HepG2 (cell line): ENCODE measurements around the gene PCED1B. TPM values are rescaled to one million over a fixed set of nuclear protein-coding genes. Genes with fewer than 3 reads are reported as not detected.

Source experiments
- ATAC-seq: fragments of 200-7000 bp; cut with Tn5 transposase; 3 replicates; pipeline ENCODE4 v1.9.1; 2020; ENCODE audit warnings: mild to moderate bottlenecking, moderate library complexity
- BruUV-seq: library from RNA; stranded (reverse); fragments of 400-500 nt; replicated peaks from 2 replicates; lab custom pipeline; 2021; lab: Mats Ljungman, UMichigan
- CTCF ChIA-PET: fragments of 300-600 bp; formaldehyde crosslinking; extraction: SDS; loops from one replicate; lab custom pipeline; 2021; ENCODE audit warnings: low total read pairs, inconsistent platforms, low intra/inter-chr PET ratio; lab: Yijun Ruan, JAX
- POLR2A ChIA-PET: fragments of 350-600 bp; sonication (Branson Sonifier 250); formaldehyde crosslinking; loops from one replicate; lab custom pipeline; 2020; ENCODE audit warnings: antibody characterized with exemption, inconsistent platforms; lab: Yijun Ruan, JAX
- DNase-seq: peaks from one replicate; pipeline ENCODE4 v3.0.0-alpha.2; 2015; ENCODE audit warnings: low spot score
- FAIRE-seq: peaks from 3 replicates; lab custom pipeline; 2011; peaks lifted over from hg19 to GRCh38; lab: Jason Lieb, UNC
- H2AFZ ChIP-seq: one replicate; pipeline ENCODE4 v1.6.1; 2011; ENCODE audit warnings: low read length, inconsistent platforms
- H3K27ac ChIP-seq: fragments of 300-600 bp; 3 replicates; pipeline ENCODE4 v1.8.0; 2011; ENCODE audit warnings: mixed run types, mild to moderate bottlenecking, mixed read lengths, low read length, inconsistent platforms; ENCODE audit not compliant: insufficient read depth; ENCODE audit errors: extremely low read length
- H3K27me3 ChIP-seq, 2 experiments: fragments of 200-600 bp in 1 of 2; 2 replicates in 1 of 2; 3 replicates in 1 of 2; pipeline versions ENCODE4 v1.6.0 to v1.8.0; 2011; ENCODE audit warnings: low read length in 2 of 2, mild to moderate bottlenecking in 2 of 2, moderate library complexity in 2 of 2, inconsistent platforms in 1 of 2; ENCODE audit not compliant: insufficient read depth in 2 of 2, control insufficient read depth in 1 of 2
- H3K36me3 ChIP-seq, 2 experiments: fragments of 200-600 bp in 1 of 2; replicated peaks in 1 of 2; 2 replicates in 1 of 2; 3 replicates in 1 of 2; pipeline versions ENCODE4 v1.5.1 to v1.8.0; 2011; ENCODE audit warnings: low read length in 2 of 2, inconsistent platforms in 1 of 2; ENCODE audit not compliant: insufficient read depth in 2 of 2, control insufficient read depth in 1 of 2
- H3K4me1 ChIP-seq: 2 replicates; pipeline ENCODE4 v1.5.1; 2012; ENCODE audit warnings: low read length, inconsistent platforms; ENCODE audit not compliant: insufficient read depth
- H3K4me2 ChIP-seq: 2 replicates; pipeline ENCODE4 v1.6.0; 2011; ENCODE audit warnings: low read depth, low read length, inconsistent platforms
- H3K4me3 ChIP-seq, 3 experiments: fragments of 200-600 bp in 1 of 3; sonication (generic), shearing (Covaris generic) in 1 of 3; replicated peaks in 1 of 3; 2 replicates each; pipeline ENCODE4 v1.5.1; 2011 to 2016; ENCODE audit warnings: low read length in 3 of 3, inconsistent platforms in 2 of 3, low read depth in 2 of 3, mild to moderate bottlenecking in 2 of 3, control low read depth in 1 of 3, mixed read lengths in 1 of 3; ENCODE audit not compliant: insufficient read depth in 1 of 3
- H3K79me2 ChIP-seq: one replicate; pipeline ENCODE4 v1.6.1; 2011; ENCODE audit warnings: low read length, inconsistent platforms; ENCODE audit not compliant: insufficient read depth
- H3K9ac ChIP-seq: 2 replicates; pipeline ENCODE4 v1.6.0; 2011; ENCODE audit warnings: mild to moderate bottlenecking, low read depth, low read length, inconsistent platforms; ENCODE audit not compliant: insufficient read depth
- H3K9me3 ChIP-seq: 2 replicates; pipeline ENCODE4 v1.5.1; 2012; ENCODE audit warnings: mild to moderate bottlenecking, low read length
- H4K20me1 ChIP-seq: 2 replicates; pipeline ENCODE4 v1.6.0; 2011; ENCODE audit warnings: inconsistent platforms, mild to moderate bottlenecking, low read length, moderate library complexity; ENCODE audit not compliant: insufficient read depth
- FOSL2 ChIP-seq: sonication (generic); formaldehyde crosslinking; IDR thresholded peaks from 2 replicates; pipeline ENCODE4 v1.4.0; 2020; ENCODE audit warnings: missing genetic modification reagents
- FOXO1 ChIP-seq: sonication (generic); formaldehyde crosslinking; IDR thresholded peaks from 2 replicates; pipeline ENCODE4 v1.4.0; 2020; ENCODE audit warnings: missing genetic modification reagents
- GFI1 ChIP-seq: sonication (generic); formaldehyde crosslinking; IDR thresholded peaks from 2 replicates; pipeline ENCODE4 v1.5.0; 2020; ENCODE audit warnings: missing genetic modification reagents, mild to moderate bottlenecking, borderline replicate concordance
- HNRNPLL ChIP-seq: fragments of 200-400 bp; formaldehyde crosslinking; IDR thresholded peaks from 2 replicates; pipeline ENCODE4 v1.6.1; 2017; ENCODE audit warnings: mild to moderate bottlenecking, low read depth, low read length; ENCODE audit not compliant: poor library complexity, severe bottlenecking
- HOXD1 ChIP-seq: sonication (generic); formaldehyde crosslinking; IDR thresholded peaks from 2 replicates; pipeline ENCODE4 v1.5.0; 2020; ENCODE audit warnings: missing genetic modification reagents
- NCOA5 ChIP-seq: sonication (generic); formaldehyde crosslinking; IDR thresholded peaks from 2 replicates; pipeline ENCODE4 v1.4.0; 2020; ENCODE audit warnings: missing genetic modification reagents
- NFE2L1 ChIP-seq: sonication (generic); formaldehyde crosslinking; IDR thresholded peaks from 2 replicates; pipeline ENCODE4 v1.4.0; 2020; ENCODE audit warnings: missing genetic modification reagents, mild to moderate bottlenecking, borderline replicate concordance
- NFRKB ChIP-seq: fragments of 450-650 bp; IDR thresholded peaks from 2 replicates; pipeline ENCODE4 v1.6.1; 2017
- NFYB ChIP-seq: sonication (generic); formaldehyde crosslinking; IDR thresholded peaks from 2 replicates; pipeline ENCODE4 v1.4.0; 2020; ENCODE audit warnings: missing genetic modification reagents
- NR2F1 ChIP-seq, 2 experiments: fragments of 450-650 bp in 1 of 2; formaldehyde crosslinking in 1 of 2; IDR thresholded peaks; 2 replicates each; pipeline versions ENCODE4 v1.5.0 to v1.6.1; 2016 to 2020; ENCODE audit warnings: mild to moderate bottlenecking in 1 of 2, missing compliant biosample characterization in 1 of 2, missing genetic modification reagents in 1 of 2, moderate library complexity in 1 of 2
- RBM22 ChIP-seq: fragments of 200-400 bp; formaldehyde crosslinking; optimal IDR thresholded peaks from 2 replicates; pipeline ENCODE3; 2017; ENCODE audit warnings: mild to moderate bottlenecking, low read length, moderate library complexity
- SAFB2 ChIP-seq: sonication (generic); formaldehyde crosslinking; IDR thresholded peaks from 2 replicates; pipeline ENCODE4 v1.5.1; 2020; ENCODE audit warnings: missing genetic modification reagents, low read depth, mild to moderate bottlenecking, borderline replicate concordance
- U2AF1 ChIP-seq: fragments of 200-400 bp; formaldehyde crosslinking; optimal IDR thresholded peaks from 2 replicates; pipeline ENCODE3; 2017; ENCODE audit warnings: mild to moderate bottlenecking, low read depth, low read length
- ZNF224 ChIP-seq: sonication (generic); formaldehyde crosslinking; IDR thresholded peaks from 2 replicates; pipeline ENCODE4 v1.5.0; 2020; ENCODE audit warnings: mild to moderate bottlenecking, missing genetic modification reagents
- ZNF337 ChIP-seq: sonication (generic); formaldehyde crosslinking; IDR thresholded peaks from 2 replicates; pipeline ENCODE4 v1.5.1; 2020; ENCODE audit warnings: missing genetic modification reagents, low read depth, mild to moderate bottlenecking, borderline replicate concordance
- ZNF777 ChIP-seq: sonication (generic); formaldehyde crosslinking; IDR thresholded peaks from 2 replicates; pipeline ENCODE4 v1.4.0; 2020; ENCODE audit warnings: missing genetic modification reagents
- ZNF878 ChIP-seq: sonication (generic); formaldehyde crosslinking; IDR thresholded peaks from 2 replicates; pipeline ENCODE4 v1.8.1; 2023; ENCODE audit warnings: mild to moderate bottlenecking, missing genetic modification reagents, moderate library complexity
- WGBS: methylation state at CpG from one replicate; pipeline ENCODE4 v1.1.6; 2017; ENCODE audit warnings: low lambda C conversion rate; 5-methylcytosine and 5-hydroxymethylcytosine counted together
- in situ Hi-C: cut with HindIII; loops from 2 replicates; pipeline ENCODE4 v1.10.0; 2017; ENCODE audit warnings: low pct_unique_long_range_greater_than_20kb; ENCODE audit not compliant: extremely low pct_ligation_motif_present
- intact Hi-C: fragments of 100-400 bp; cut with micrococcal nuclease; formaldehyde crosslinking; loops from one replicate; pipeline ENCODE4 v1.10.0; 2022; ENCODE audit not compliant: unreplicated experiment
- polyA plus RNA-seq, 8 experiments: library from polyadenylated mRNA; depleted of rRNA in 3 of 8; stranded (reverse) in 7 of 8; unstranded in 1 of 8; fragments of >200 nt; fragmentation: Illumina TruSeq in 4 of 8; extraction: Trizol in 4 of 8; gene quantifications; 2 replicates each; pipeline versions ENCODE4 v1.2.1 to v1.2.3, GENCODE V29; 2011 to 2016; ENCODE audit warnings: low read depth in 4 of 8, missing spikeins in 1 of 8, mixed read lengths in 1 of 8; ENCODE audit not compliant: insufficient read depth in 1 of 8
- total RNA-seq, 5 experiments: library from RNA; depleted of rRNA; stranded (reverse); fragments of >200 nt; fragmentation: Illumina TruSeq; extraction: Trizol; gene quantifications; 2 replicates each; pipeline ENCODE4 v1.2.3, GENCODE V29; 2016; ENCODE audit warnings: low read depth in 1 of 5
- TF ChIP-seq, protein P1 (sequence below): sonication (generic); formaldehyde crosslinking; IDR thresholded peaks from 2 replicates; pipeline ENCODE4 v1.8.0; 2022; ENCODE audit warnings: missing genetic modification reagents, low read depth, mild to moderate bottlenecking, borderline replicate concordance
- TF ChIP-seq, protein P2 (sequence below): sonication (generic); formaldehyde crosslinking; IDR thresholded peaks from 2 replicates; pipeline ENCODE4 v1.4.0; 2020; ENCODE audit warnings: low read depth, mild to moderate bottlenecking, missing genetic modification reagents
- TF ChIP-seq, protein P3 (sequence below): sonication (generic); formaldehyde crosslinking; IDR thresholded peaks from 2 replicates; pipeline ENCODE4 v1.4.0; 2020; ENCODE audit warnings: missing genetic modification reagents, borderline replicate concordance

The PCED1B gene
- total and polyA plus RNA-seq, 2 of the 13 experiments (the other 11 are each of a cell fraction or from before 2014, with no cell fraction given), result 0.11 to 0.37 TPM

DNA sequence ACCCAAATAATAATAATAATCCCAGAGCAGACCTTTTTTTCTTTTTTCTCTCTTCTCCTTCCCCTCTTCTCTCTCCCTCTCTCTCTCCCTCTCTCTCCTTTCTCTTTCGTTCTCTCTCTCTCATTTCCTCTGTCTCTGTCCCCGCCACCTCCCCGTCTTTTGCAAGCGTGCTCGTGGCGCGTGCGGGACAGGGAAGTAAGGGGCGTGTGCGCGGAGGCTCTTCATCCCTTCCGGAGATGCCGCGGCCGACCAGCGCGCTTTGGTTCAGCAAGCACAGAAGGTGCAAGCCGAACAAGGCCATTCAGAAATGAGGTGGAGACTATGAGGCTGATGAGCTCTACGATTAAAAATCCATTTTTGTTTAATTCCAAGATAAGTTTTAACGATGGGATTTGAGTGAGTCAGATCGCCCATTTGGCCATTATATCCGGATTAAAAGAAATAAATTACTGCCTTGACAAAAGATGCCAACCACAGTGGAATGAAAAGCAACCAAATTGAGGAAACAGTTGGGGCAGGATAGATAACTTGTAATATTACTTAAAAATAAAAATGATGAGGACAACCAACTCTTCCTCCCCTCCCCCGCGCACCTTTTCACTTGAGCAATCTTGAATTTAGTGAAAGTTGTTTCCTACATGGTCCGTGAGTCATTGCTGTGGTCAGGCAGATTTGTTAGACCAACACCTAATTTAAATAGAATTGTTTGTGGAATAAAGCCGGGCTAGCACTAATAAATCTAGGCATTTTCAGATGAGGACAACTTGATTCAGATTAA lies 1.5 kb downstream of the PCED1B start (continued):
- TF ChIP-seq SAFB2 (CRISPR knock-in tag), result no peak

DNA sequence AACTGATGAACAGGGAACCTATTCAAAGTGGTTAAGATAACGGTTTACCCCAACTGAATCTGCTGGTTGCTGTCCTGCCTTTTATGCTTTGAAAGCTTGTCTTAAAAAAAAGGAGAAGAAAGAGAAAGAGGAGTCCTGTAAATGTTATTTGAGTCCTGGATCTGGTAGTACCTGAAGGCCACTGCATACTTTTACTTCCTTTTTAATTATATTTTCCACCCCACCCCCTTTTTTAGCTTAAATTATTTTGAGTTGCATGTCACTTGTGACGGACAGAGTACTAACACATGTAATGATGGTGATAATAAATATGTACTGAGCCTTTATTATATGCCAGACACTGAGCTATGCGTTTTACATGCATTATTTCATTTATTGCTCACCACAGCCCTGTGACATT lies 2.9 kb downstream of the PCED1B start:
- DNase-seq, result no peak
- FAIRE-seq, result no peak
- Histone ChIP-seq H3K9me3 (no peaks in the 10 kb centered on the region), H3K27ac (no peak overlapping the region), H3K9ac (no peak overlapping the region)
- CTCF ChIA-PET, result no interaction called here
- TF ChIP-seq FOXO1 (no peak), NFRKB (no peak), ZNF878 (CRISPR knock-in tag) (no peak), ZNF337 (no peak), FOSL2 (CRISPR knock-in tag) (no peak), HNRNPLL (no peak), HOXD1 (no peak), NFYB (no peak), NCOA5 (CRISPR knock-in tag) (no peak), U2AF1 (no peak), ZNF777 (no peak), NR2F1 (CRISPR knock-in tag; IDR thresholded peaks at IDR 0.05) (no peak), RBM22 (no peak), GFI1 (CRISPR knock-in tag) (no peak), ZNF224 (no peak), NFE2L1 (no peak)
- TF ChIP-seq, protein P1, sequence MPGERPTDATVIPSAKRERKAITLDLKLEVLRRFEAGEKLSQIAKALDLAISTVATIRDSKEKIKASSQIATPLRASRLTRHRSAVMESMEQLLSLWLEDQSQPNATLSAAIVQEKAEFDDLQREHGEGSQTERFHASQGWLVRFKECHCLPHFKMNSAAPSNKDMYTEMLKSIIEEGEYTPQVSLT (CRISPR knock-in tag), result no peak
- TF ChIP-seq, protein P2, sequence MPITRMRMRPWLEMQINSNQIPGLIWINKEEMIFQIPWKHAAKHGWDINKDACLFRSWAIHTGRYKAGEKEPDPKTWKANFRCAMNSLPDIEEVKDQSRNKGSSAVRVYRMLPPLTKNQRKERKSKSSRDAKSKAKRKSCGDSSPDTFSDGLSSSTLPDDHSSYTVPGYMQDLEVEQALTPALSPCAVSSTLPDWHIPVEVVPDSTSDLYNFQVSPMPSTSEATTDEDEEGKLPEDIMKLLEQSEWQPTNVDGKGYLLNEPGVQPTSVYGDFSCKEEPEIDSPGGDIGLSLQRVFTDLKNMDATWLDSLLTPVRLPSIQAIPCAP (CRISPR knock-in tag), result no peak
- TF ChIP-seq, protein P3, sequence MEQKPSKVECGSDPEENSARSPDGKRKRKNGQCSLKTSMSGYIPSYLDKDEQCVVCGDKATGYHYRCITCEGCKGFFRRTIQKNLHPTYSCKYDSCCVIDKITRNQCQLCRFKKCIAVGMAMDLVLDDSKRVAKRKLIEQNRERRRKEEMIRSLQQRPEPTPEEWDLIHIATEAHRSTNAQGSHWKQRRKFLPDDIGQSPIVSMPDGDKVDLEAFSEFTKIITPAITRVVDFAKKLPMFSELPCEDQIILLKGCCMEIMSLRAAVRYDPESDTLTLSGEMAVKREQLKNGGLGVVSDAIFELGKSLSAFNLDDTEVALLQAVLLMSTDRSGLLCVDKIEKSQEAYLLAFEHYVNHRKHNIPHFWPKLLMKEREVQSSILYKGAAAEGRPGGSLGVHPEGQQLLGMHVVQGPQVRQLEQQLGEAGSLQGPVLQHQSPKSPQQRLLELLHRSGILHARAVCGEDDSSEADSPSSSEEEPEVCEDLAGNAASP, result no peak
- TF ChIP-seq, all 625 proteins: peak for 0
- no peaks in the 10 kb centered on the region for H3K79me2 ChIP-seq
- no peak for ATAC-seq
- 35% methylated on average over 3 of the region's 3 CpGs for WGBS
- in situ Hi-C loops, result no loop called here
- POLR2A ChIA-PET, result no interaction called here
- BruUV-seq, result no TSS peak
- no peaks in the 10 kb centered on the region for H3K36me3 ChIP-seq
- intact Hi-C loops, result no loop called here
- no peak overlapping the region for H3K4me3 ChIP-seq
- H3K27me3 ChIP-seq, result peaks cover 4 to 26% of the 10 kb centered on the region in 2 experiments
- peaks cover 36% of the 10 kb centered on the region for H3K4me1 ChIP-seq
- no peak overlapping the region for H2AFZ ChIP-seq
- H3K4me2 ChIP-seq, result no peak overlapping the region
- no peaks in the 10 kb centered on the region for H4K20me1 ChIP-seq
